ENCODE data around the gene ASIC5.

- no peak for TF ChIP-seq NRF1 (IDR thresholded peaks at IDR 0.05; ENCODE audit: low read depth, low read length)
- TF ChIP-seq USF2 (IDR thresholded peaks at IDR 0.05; ENCODE audit: borderline replicate concordance, low read depth, low read length), result no peak
- TF ChIP-seq MAX (IDR thresholded peaks at IDR 0.05; ENCODE audit: low read depth), result no peak
- TF ChIP-seq TCF12 (IDR thresholded peaks at IDR 0.05), result no peak
- no peak for TF ChIP-seq EZH2phosphoT487 (IDR thresholded peaks at IDR 0.05; ENCODE audit: borderline replicate concordance, low read depth)
- TF ChIP-seq CTCF (IDR thresholded peaks at IDR 0.05), result no peak
- TF ChIP-seq MXI1 (IDR thresholded peaks at IDR 0.05; ENCODE audit: low read depth, low read length), result no peak
- no peak for TF ChIP-seq RCOR1 (IDR thresholded peaks at IDR 0.05; ENCODE audit: low read length)
- TF ChIP-seq POLR2AphosphoS5 (IDR thresholded peaks at IDR 0.05; ENCODE audit: low read depth, low read length), result no peak
- no peak for TF ChIP-seq FOSL2 (IDR thresholded peaks at IDR 0.05; ENCODE audit: borderline replicate concordance, low read depth)
- no peak for TF ChIP-seq YY1 (IDR thresholded peaks at IDR 0.05; ENCODE audit: low read depth)
- no peak for TF ChIP-seq ZBTB33 (IDR thresholded peaks at IDR 0.05; ENCODE audit: borderline replicate concordance, low read depth)
- TF ChIP-seq TEAD4 (IDR thresholded peaks at IDR 0.05; ENCODE audit: borderline replicate concordance, insufficient read depth), result no peak
These were observed 66.3 kb downstream of the ASIC5 start for GRCh38 chr4:155799794-155800123.
